Stomach (tissue), 9 donors: Measurements from ENCODE around the gene ETFDH. TPM values are rescaled to one million over a fixed set of nuclear protein-coding genes. Genes with fewer than 3 reads are reported as not detected.
"Not testable (repeated sequence)": the region's sequence is repeated elsewhere in the genome, so short reads cannot be mapped to it uniquely, and the experiment has no call there.

Experiments used
- DNase-seq, 2 donors: peaks; one replicate each; pipeline versions ENCODE4 v3.0.0 to v3.0.0-alpha.2; 2013 to 2019
- H3K27ac ChIP-seq, 5 donors: fragments of 200-600 bp in 4 of 5; sonication (generic) in 4 of 5; one replicate each; pipeline ENCODE4 v1.5.1; 2013 to 2019; ENCODE audit warnings: mild to moderate bottlenecking in 1 of 5, moderate library complexity in 1 of 5
- H3K27me3 ChIP-seq, 3 donors: fragments of 200-600 bp; sonication (generic); one replicate each; pipeline ENCODE4 v1.5.1; 2017 to 2019; ENCODE audit warnings: mixed run types in 1 of 3
- H3K36me3 ChIP-seq, 4 donors: fragments of 200-600 bp; sonication (generic); 1 replicate in 3 of 4; 2 replicates in 1 of 4; pipeline ENCODE4 v1.5.1; 2016 to 2019
- H3K4me1 ChIP-seq, 4 donors: fragments of 200-600 bp; sonication (generic); one replicate each; pipeline ENCODE4 v1.5.1; 2016 to 2019
- H3K4me3 ChIP-seq, 4 donors: fragments of 200-600 bp; sonication (generic) in 3 of 4; one replicate each; pipeline ENCODE4 v1.5.1; 2016 to 2019; ENCODE audit warnings: mild to moderate bottlenecking in 1 of 4
- H3K9me3 ChIP-seq, 4 donors: fragments of 200-600 bp; sonication (generic); one replicate each; pipeline ENCODE4 v1.5.1; 2016 to 2019
- EP300 ChIP-seq: sonication (generic); formaldehyde crosslinking; IDR thresholded peaks from one replicate; pipeline ENCODE4 v1.6.1; 2017; ENCODE audit warnings: antibody characterized with exemption
- POLR2A ChIP-seq, 4 donors: fragments of 450-650 bp; IDR thresholded peaks; one replicate each; pipeline ENCODE4 v1.6.1; 2016; ENCODE audit warnings: antibody characterized with exemption in 4 of 4, control low read depth in 2 of 4, mild to moderate bottlenecking in 1 of 4, moderate library complexity in 1 of 4
- POLR2AphosphoS5 ChIP-seq, 3 donors: sonication (generic); formaldehyde crosslinking; IDR thresholded peaks; one replicate each; pipeline ENCODE4 v1.6.1; 2016; ENCODE audit warnings: antibody characterized with exemption in 3 of 3
- WGBS, 5 donors: extraction: QIAGEN DNeasy Blood & Tissue Kit in 3 of 5; methylation state at CpG; one replicate each; pipeline versions ENCODE4 v1.1.5 to v1.1.7; 2013 to 2018; 5-methylcytosine and 5-hydroxymethylcytosine counted together
- intact Hi-C: fragments of 100-400 bp; cut with DNase I; formaldehyde crosslinking; loops from one replicate; pipeline ENCODE4 v1.15.1; 2023; ENCODE audit warnings: low total_unique reads
- polyA plus RNA-seq, 3 donors: library from polyadenylated mRNA; stranded (reverse); fragments of 200-250 nt; gene quantifications; one replicate each; pipeline ENCODE4 v1.2.3, GENCODE V29; 2013
- total RNA-seq, 5 donors: library from RNA; depleted of rRNA; stranded (reverse); fragments of >200 nt; gene quantifications; one replicate each; pipeline versions ENCODE4 v1.1.0 to v1.2.3, GENCODE V29; 2014 to 2016
- TF ChIP-seq, protein P1 (sequence below), 7 experiments: fragments of 450-650 bp in 4 of 7; fragments of 200-600 bp in 3 of 7; sonication (generic) in 3 of 7; IDR thresholded peaks; one replicate each; pipeline ENCODE4 v1.5.1; 2016 to 2019; ENCODE audit warnings: antibody characterized with exemption in 7 of 7, control low read depth in 2 of 7, mild to moderate bottlenecking in 1 of 7
- donor health status: healthy with polysubstance abuse.
- donor health status: Bipolar disorder and iron deficiency.
- donor health status: healthy.

Gene ETFDH
- total and polyA plus RNA-seq, 8 donors = 9.3 to 78.0 (median 21.8) TPM

DNA sequence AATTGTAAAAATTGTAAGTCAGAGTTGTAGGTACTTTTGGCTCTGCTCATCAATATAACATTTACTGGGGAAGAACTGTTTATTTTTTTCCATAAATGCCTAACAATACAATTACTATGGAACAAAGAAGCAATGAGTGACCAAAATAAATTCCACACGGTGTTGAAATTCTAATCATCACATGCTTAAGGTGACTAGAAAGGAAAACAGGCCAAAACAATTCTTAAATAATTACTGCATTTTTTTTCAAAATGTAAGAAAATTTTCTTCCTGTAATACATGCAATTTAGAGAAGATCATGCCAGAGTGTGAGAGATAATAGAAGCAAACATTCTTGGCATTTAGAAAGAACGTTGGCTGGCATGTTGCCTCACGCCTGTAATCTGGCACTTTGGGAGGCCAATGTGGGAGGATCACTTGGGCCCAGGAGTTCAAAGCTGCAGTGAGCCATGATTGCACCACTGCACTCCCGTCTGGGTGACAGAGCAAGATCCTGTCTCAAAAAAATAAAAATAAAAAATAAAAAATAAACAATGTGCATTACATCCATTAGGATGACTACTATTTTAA lies 22.9 kb upstream of the ETFDH start:
- no peaks in the 10 kb centered on the region for H3K9me3 ChIP-seq
- TF ChIP-seq POLR2A (IDR thresholded peaks at IDR 0.05) (no peak), POLR2AphosphoS5 (IDR thresholded peaks at IDR 0.05) (no peak), EP300 (no peak)
- TF ChIP-seq, protein P1, sequence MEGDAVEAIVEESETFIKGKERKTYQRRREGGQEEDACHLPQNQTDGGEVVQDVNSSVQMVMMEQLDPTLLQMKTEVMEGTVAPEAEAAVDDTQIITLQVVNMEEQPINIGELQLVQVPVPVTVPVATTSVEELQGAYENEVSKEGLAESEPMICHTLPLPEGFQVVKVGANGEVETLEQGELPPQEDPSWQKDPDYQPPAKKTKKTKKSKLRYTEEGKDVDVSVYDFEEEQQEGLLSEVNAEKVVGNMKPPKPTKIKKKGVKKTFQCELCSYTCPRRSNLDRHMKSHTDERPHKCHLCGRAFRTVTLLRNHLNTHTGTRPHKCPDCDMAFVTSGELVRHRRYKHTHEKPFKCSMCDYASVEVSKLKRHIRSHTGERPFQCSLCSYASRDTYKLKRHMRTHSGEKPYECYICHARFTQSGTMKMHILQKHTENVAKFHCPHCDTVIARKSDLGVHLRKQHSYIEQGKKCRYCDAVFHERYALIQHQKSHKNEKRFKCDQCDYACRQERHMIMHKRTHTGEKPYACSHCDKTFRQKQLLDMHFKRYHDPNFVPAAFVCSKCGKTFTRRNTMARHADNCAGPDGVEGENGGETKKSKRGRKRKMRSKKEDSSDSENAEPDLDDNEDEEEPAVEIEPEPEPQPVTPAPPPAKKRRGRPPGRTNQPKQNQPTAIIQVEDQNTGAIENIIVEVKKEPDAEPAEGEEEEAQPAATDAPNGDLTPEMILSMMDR (IDR thresholded peaks at IDR 0.05) = no peak
- no peaks in the 10 kb centered on the region for H3K27me3 ChIP-seq
- WGBS, 5 donors = 52 to 64% (median 57%) methylated on average over 4 of the region's 4 CpGs
- no peaks in the 10 kb centered on the region for H3K36me3 ChIP-seq
- H3K27ac ChIP-seq = no peak overlapping the region
- DNase-seq = no peak
- no peak overlapping the region for H3K4me3 ChIP-seq
- peaks cover 0 to 6% (median 0%) of the 10 kb centered on the region in 4 donors for H3K4me1 ChIP-seq
- intact Hi-C loops = no loop called here

DNA sequence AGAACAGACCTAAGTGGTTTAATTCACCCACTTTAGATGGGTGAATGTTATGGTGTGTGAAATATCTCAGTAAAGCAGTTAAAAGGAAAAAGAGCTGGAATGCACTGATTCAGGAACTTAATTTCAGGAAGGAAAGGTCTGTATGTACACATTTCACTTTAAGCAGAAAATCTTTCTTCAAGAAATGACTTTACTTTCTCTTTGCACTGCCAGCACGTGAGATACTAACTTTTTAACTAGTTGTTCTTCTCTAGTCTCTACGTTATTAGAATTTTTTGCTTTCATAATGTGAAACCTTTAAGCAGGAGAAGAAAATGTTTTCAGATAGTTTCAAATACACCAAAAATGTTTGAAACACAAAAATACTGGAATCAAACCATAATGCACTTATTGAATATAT lies 19.2 kb upstream of the ETFDH start:
- intact Hi-C loops = no loop called here
- H3K27ac ChIP-seq = no peak overlapping the region
- 5 to 9% (median 7%) methylated on average over 2 of the region's 2 CpGs for WGBS, 5 donors
- H3K4me3 ChIP-seq = no peak overlapping the region
- no peaks in the 10 kb centered on the region for H3K27me3 ChIP-seq
- DNase-seq = no peak
- peaks cover 0 to 6% (median 0%) of the 10 kb centered on the region in 4 donors for H3K4me1 ChIP-seq
- no peaks in the 10 kb centered on the region for H3K9me3 ChIP-seq
- TF ChIP-seq POLR2A (IDR thresholded peaks at IDR 0.05) = no peak
- TF ChIP-seq EP300 = no peak
- TF ChIP-seq POLR2AphosphoS5 (IDR thresholded peaks at IDR 0.05) = no peak
- TF ChIP-seq, protein P1 (IDR thresholded peaks at IDR 0.05) = no peak
- no peaks in the 10 kb centered on the region for H3K36me3 ChIP-seq

DNA sequence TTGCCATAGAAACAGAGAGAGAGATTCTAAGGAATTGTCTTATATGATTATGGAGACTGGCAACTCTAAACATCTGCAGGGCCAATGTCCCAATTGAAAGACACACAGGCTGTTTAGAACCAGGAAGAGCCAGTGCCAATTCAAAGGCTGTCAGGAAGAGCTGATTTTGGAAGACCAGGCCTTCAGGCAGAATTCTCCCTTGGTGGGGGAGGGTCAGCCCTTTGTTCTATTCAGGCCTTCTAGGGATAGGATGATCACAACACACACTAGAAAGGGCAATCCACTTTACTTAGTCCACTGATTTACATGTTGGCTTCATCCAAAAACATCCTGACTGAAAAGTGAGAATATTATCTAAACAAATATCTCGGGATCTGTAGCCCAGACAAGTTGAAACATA lies 15.7 kb upstream of the ETFDH start:
- 61 to 88% (median 71%) methylated on average over 1 of the region's 1 CpG for WGBS, 5 donors
- no peak for TF ChIP-seq EP300
- TF ChIP-seq, protein P1 (IDR thresholded peaks at IDR 0.05) = no peak
- TF ChIP-seq POLR2AphosphoS5 (IDR thresholded peaks at IDR 0.05) = no peak
- no peak for TF ChIP-seq POLR2A (IDR thresholded peaks at IDR 0.05)
- H3K9me3 ChIP-seq = no peaks in the 10 kb centered on the region
- H3K4me3 ChIP-seq = no peak overlapping the region
- no peak for DNase-seq
- no peaks in the 10 kb centered on the region for H3K36me3 ChIP-seq
- intact Hi-C loops = no loop called here
- H3K27me3 ChIP-seq = no peaks in the 10 kb centered on the region
- peaks cover 0 to 6% (median 0%) of the 10 kb centered on the region in 4 donors for H3K4me1 ChIP-seq
- H3K27ac ChIP-seq = no peak overlapping the region

DNA sequence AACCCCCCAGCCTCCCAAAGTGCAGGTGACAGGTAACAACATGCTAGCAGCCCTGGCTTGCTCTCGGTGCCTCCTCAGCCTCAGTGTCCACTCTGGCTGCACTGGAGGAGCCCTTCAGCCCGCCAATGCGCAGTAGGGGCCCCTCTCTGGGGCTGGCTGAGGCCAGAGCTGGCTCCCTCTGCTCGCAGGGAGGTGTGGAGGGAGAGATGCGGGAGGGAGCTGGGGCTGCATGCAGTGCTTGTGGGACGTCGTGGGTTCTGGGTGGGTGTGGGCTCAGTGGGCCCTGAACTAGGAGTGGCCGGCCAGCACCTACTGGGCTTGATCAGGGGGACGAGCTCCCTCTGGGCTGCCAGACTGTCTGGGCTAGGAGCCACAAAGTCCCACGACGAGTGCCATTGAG lies 14.8 kb upstream of the ETFDH start:
- WGBS, 5 donors = 78 to 92% (median 90%) methylated on average over 8 to 11 of the region's 11 CpGs
- intact Hi-C loops = no loop called here
- H3K27ac ChIP-seq = no peak overlapping the region
- no peak for TF ChIP-seq POLR2AphosphoS5 (IDR thresholded peaks at IDR 0.05)
- TF ChIP-seq EP300 = no peak
- TF ChIP-seq, protein P1 (IDR thresholded peaks at IDR 0.05) = no peak
- no peak for TF ChIP-seq POLR2A (IDR thresholded peaks at IDR 0.05)
- no peaks in the 10 kb centered on the region for H3K36me3 ChIP-seq
- peaks cover 0 to 6% (median 0%) of the 10 kb centered on the region in 4 donors for H3K4me1 ChIP-seq
- H3K4me3 ChIP-seq = no peak overlapping the region
- H3K9me3 ChIP-seq = no peaks in the 10 kb centered on the region
- no peaks in the 10 kb centered on the region for H3K27me3 ChIP-seq
- no peak for DNase-seq

DNA sequence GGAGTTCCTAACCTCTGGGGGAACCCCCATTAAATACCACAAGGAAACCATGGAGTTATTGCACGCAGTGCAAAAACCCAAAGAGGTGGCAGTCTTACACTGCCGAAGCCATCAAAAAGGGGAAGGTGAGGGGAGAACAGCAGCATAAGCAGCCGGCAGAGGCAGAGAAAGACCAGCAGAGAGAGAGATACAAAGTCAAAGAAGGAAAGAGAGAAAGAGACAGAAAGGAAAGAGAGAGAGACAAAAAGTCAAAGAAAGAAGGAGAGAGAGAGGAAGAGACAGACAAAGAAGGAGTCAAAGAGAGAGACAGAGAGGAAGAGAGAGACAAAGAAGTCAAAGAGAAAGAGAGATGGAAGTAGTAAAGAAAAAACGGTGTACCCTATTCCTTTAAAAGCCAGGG lies 8.8 kb upstream of the ETFDH start:
- H3K27ac ChIP-seq, H3K27me3 ChIP-seq, DNase-seq, H3K9me3 ChIP-seq, intact Hi-C loops, H3K4me3 ChIP-seq, H3K36me3 ChIP-seq: not testable (repeated sequence)
- 42 to 52% (median 47%) methylated on average over 4 of the region's 4 CpGs for WGBS, 5 donors
- peaks cover 0 to 18% (median 0%) of the 10 kb centered on the region in 4 donors for H3K4me1 ChIP-seq

DNA sequence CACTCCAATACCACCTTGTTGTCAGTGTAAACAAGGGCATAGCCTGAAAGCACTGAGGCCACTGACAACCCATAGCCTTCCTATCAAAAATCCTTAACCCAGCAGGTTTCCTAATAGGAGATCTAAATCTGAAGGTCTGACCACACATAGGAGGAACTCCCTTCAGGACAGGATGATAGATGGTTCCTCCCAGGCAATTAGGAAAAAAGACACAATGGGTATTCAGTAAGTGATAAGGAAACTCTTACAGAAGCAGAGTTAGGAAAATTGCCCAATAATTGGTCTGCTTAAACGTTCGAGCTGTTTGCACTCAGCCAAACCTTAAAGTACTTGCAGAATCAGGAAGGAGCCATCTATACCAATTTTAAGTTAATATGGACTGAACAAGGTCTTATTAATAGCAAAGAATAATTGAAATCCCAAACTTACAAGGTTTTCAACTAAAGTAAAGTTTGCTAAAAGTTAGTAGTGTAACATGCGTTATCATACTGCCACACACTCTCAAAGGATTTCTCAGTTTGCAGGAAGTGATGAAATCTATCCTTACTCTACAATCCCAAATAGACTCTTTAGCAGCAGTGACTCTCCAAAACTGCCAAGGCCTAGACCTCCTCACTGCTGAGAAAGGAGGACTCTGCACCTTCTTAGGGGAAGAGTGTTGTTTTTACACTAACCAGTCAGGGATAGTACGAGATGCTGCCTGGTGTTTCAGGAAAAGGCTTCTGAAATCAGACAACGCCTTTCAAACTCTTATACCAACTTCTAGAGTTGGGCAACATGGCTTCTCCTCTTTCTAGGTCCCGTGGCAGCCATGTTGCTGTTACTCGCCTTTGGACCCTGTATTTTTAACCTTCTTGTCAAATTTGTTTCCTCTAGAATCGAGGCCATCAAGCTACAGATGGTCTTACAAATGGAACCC lies 8.1 kb upstream of the ETFDH start:
- WGBS, 5 donors = 73 to 83% (median 78%) methylated on average over 8 of the region's 8 CpGs
- H3K27me3 ChIP-seq, intact Hi-C loops, H3K36me3 ChIP-seq, H3K27ac ChIP-seq, DNase-seq, H3K9me3 ChIP-seq, H3K4me3 ChIP-seq: not testable (repeated sequence)
- H3K4me1 ChIP-seq = peaks cover 0 to 18% (median 0%) of the 10 kb centered on the region in 4 donors
